ENCODE results near the gene LRRC61.

The LRRC61 gene

GRCh38 chr7:150338166-150338829 lies 15.1 kb downstream of the LRRC61 start:
- in situ Hi-C loops (cut with MboI; ENCODE audit: low sequenced_read_pairs, unreplicated experiment), result no loop called here
- TF ChIP-seq CTCF (IDR thresholded peaks at IDR 0.05; ENCODE audit: borderline replicate concordance, control extremely low read depth, extremely low read depth, insufficient read depth, missing control alignments), result no peak
- no peak for DNase-seq (ENCODE audit: low spot score)

- no peak for DNase-seq (ENCODE audit: low spot score)
- TF ChIP-seq CTCF (IDR thresholded peaks at IDR 0.05; ENCODE audit: borderline replicate concordance, control extremely low read depth, extremely low read depth, insufficient read depth, missing control alignments), result no peak
- in situ Hi-C loops (cut with MboI; ENCODE audit: low sequenced_read_pairs, unreplicated experiment), result no loop called here
These were observed 16.3 kb downstream of the LRRC61 start for GRCh38 chr7:150339409-150339809.

GRCh38 chr7:150340024-150340749 lies 17.0 kb downstream of the LRRC61 start:
- peak; percentile 68 for DNase-seq (ENCODE audit: low spot score)
- in situ Hi-C loops (cut with MboI; ENCODE audit: low sequenced_read_pairs, unreplicated experiment), result no loop called here
- TF ChIP-seq CTCF (IDR thresholded peaks at IDR 0.05; ENCODE audit: borderline replicate concordance, control extremely low read depth, extremely low read depth, insufficient read depth, missing control alignments), result no peak

GRCh38 chr7:150340875-150341262 lies 17.7 kb downstream of the LRRC61 start:
- in situ Hi-C loops (cut with MboI; ENCODE audit: low sequenced_read_pairs, unreplicated experiment), result no loop called here
- no peak for TF ChIP-seq CTCF (IDR thresholded peaks at IDR 0.05; ENCODE audit: borderline replicate concordance, control extremely low read depth, extremely low read depth, insufficient read depth, missing control alignments)
- DNase-seq (ENCODE audit: low spot score), result no peak

- TF ChIP-seq CTCF (IDR thresholded peaks at IDR 0.05; ENCODE audit: borderline replicate concordance, control extremely low read depth, extremely low read depth, insufficient read depth, missing control alignments), result no peak
- in situ Hi-C loops (cut with MboI; ENCODE audit: low sequenced_read_pairs, unreplicated experiment), result no loop called here
- DNase-seq (ENCODE audit: low spot score), result no peak
These were observed 18.3 kb downstream of the LRRC61 start, which contains the start of gene RARRES2 for GRCh38 chr7:150341263-150342120. TSS of gene RARRES2 (minus strand) at chr7:150341629. CDS start at chr7:150340609, 1,020 bp downstream.

- DNase-seq (ENCODE audit: low spot score), result no peak
- in situ Hi-C loops (cut with MboI; ENCODE audit: low sequenced_read_pairs, unreplicated experiment), result no loop called here
- no peak for TF ChIP-seq CTCF (IDR thresholded peaks at IDR 0.05; ENCODE audit: borderline replicate concordance, control extremely low read depth, extremely low read depth, insufficient read depth, missing control alignments)
These were observed 18.9 kb downstream of the LRRC61 start for GRCh38 chr7:150342121-150342408.
